Upper lobe of left lung (tissue), 4 donors: ENCODE data around the gene ZNF287.

Experiments
- CTCF ChIP-seq, 6 experiments: fragments of 450-650 bp in 4 of 6; fragments of 200-600 bp in 2 of 6; sonication (generic) in 2 of 6; IDR thresholded peaks; one replicate each; pipeline ENCODE4 v1.5.1; 2016 to 2019; ENCODE audit warnings: antibody characterized with exemption in 6 of 6
- POLR2AphosphoS5 ChIP-seq, 2 donors: sonication (generic); formaldehyde crosslinking; IDR thresholded peaks; one replicate each; pipeline ENCODE4 v1.5.1; 2017; ENCODE audit warnings: antibody characterized with exemption in 2 of 2

DNA sequence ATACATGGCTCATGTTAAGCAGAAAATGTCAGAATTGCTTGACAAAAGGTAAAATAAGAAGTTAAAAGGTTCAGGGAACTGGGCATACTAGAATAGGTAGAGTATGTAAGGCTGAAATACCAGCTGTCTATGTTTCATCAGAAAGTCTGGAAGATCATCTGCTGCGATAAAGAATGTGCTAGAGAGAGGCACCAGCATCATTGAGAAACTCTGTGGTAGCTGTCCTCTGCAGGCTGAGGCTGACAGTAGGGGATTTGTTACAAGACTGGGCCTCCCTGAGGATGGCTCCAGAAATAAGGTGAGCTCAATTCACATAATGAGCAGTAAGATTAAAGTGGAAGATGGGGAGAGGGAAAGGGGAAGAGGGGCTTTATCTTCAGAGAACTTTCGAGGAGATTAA, 4.5 kb upstream of the ZNF287 start:
- no peak for TF ChIP-seq CTCF (IDR thresholded peaks at IDR 0.05)
- TF ChIP-seq POLR2AphosphoS5 (IDR thresholded peaks at IDR 0.05): no peak
